ENCODE measurements around the gene ANKRD28. TPM values are rescaled to one million over a fixed set of nuclear protein-coding genes. Genes with fewer than 3 reads are reported as not detected.

ANKRD28 gene
- total and polyA plus RNA-seq, 2 of the 8 experiments (the other 6 are each of a cell fraction or from before 2014, with no cell fraction given): 39.1 to 61.7 TPM

DNA sequence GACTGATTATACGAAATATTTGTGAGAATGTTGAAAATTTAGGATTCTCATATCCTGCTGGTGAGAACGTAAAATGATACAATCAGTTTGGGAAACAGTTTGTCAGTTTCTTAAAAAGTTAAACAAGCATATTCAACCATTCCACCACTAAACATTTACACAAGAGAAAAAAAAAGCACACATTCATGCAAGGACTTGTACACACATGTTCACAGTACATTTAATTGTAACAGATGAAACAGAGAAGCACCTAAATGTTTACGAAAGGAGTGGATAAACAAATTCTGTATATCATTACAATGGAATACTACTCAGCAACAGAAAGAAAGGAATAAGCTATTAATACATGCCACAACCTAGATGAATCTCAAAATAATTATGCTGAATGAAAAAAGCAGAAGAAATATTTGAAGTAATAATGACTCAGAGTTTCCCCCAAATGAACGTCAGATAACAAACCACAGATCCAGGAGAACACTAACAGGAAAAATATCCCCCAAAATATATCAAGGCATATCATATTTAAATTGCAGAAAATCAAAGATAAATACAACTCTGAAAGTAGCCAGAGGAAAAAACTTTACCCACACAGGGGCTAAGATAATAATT is 14.3 kb downstream of the ANKRD28 start (continued):
- TF ChIP-seq TEAD4 (IDR thresholded peaks at IDR 0.05; ENCODE audit: low read depth, low read length) (no peak), NRF1 (IDR thresholded peaks at IDR 0.05; ENCODE audit: low read depth, low read length) (no peak), PHF8 (conservative IDR thresholded peaks at IDR 0.05; ENCODE audit: low read depth, low read length) (no peak), CBX8 (IDR thresholded peaks at IDR 0.05; ENCODE audit: borderline replicate concordance, low read depth, low read length) (no peak), EGR1 (IDR thresholded peaks at IDR 0.05; ENCODE audit: borderline replicate concordance, low read depth, low read length) (no peak), GABPA (IDR thresholded peaks at IDR 0.05; ENCODE audit: borderline replicate concordance, insufficient read depth, low read length) (no peak), HDAC6 (IDR thresholded peaks at IDR 0.05; ENCODE audit: low read depth, low read length) (no peak)
- TF ChIP-seq, protein P1, sequence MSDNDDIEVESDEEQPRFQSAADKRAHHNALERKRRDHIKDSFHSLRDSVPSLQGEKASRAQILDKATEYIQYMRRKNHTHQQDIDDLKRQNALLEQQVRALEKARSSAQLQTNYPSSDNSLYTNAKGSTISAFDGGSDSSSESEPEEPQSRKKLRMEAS (IDR thresholded peaks at IDR 0.05): no peak
